Trophoblast cell (in vitro differentiated cells and primary cell): ENCODE results near the gene RNF167.

Source experiments
- DNase-seq, 2 donors: peaks; one replicate each; pipeline ENCODE4 v3.0.0-alpha.2; 2016
- H2AFZ ChIP-seq: 2 replicates; pipeline ENCODE4 v1.6.1; 2013; ENCODE audit warnings: low read length, moderate library complexity, mild to moderate bottlenecking; ENCODE audit not compliant: insufficient read depth, poor library complexity
- H2AK5ac ChIP-seq: 2 replicates; pipeline ENCODE4 v1.6.1; 2013; ENCODE audit warnings: mild to moderate bottlenecking, low read length
- H2BK120ac ChIP-seq: 2 replicates; pipeline ENCODE4 v1.6.1; 2013; ENCODE audit warnings: low read length, mild to moderate bottlenecking, moderate library complexity; ENCODE audit not compliant: insufficient read depth, poor library complexity
- H2BK12ac ChIP-seq: 2 replicates; pipeline ENCODE4 v1.6.1; 2013; ENCODE audit warnings: mild to moderate bottlenecking, low read length, moderate library complexity
- H2BK5ac ChIP-seq: 2 replicates; pipeline ENCODE4 v1.6.1; 2013; ENCODE audit warnings: low read length, low read depth, moderate library complexity, mild to moderate bottlenecking; ENCODE audit not compliant: poor library complexity
- H3K14ac ChIP-seq: 2 replicates; pipeline ENCODE4 v1.6.1; 2013; ENCODE audit warnings: mild to moderate bottlenecking, low read length
- H3K18ac ChIP-seq: 2 replicates; pipeline ENCODE4 v1.6.1; 2013; ENCODE audit warnings: mild to moderate bottlenecking, low read length
- H3K23ac ChIP-seq: 2 replicates; pipeline ENCODE4 v1.6.1; 2013; ENCODE audit warnings: low read length
- H3K27ac ChIP-seq: 2 replicates; pipeline ENCODE4 v1.5.1; 2013; ENCODE audit warnings: low read depth, mild to moderate bottlenecking, inconsistent platforms, low read length, moderate library complexity
- H3K27me3 ChIP-seq: 2 replicates; pipeline ENCODE4 v1.6.1; 2013; ENCODE audit warnings: inconsistent platforms, mild to moderate bottlenecking, low read length, moderate library complexity; ENCODE audit not compliant: insufficient read depth
- H3K36me3 ChIP-seq, 2 experiments: 1 replicate in 1 of 2; 2 replicates in 1 of 2; pipeline ENCODE4 v1.6.1; 2013; ENCODE audit warnings: low read length in 2 of 2, mild to moderate bottlenecking in 2 of 2, moderate library complexity in 1 of 2; ENCODE audit not compliant: insufficient read depth in 2 of 2, control insufficient read depth in 1 of 2
- H3K4ac ChIP-seq: 2 replicates; pipeline ENCODE4 v1.6.1; 2013; ENCODE audit warnings: low read depth, mild to moderate bottlenecking, low read length, moderate library complexity
- H3K4me1 ChIP-seq, 2 experiments: 1 replicate in 1 of 2; 2 replicates in 1 of 2; pipeline ENCODE4 v1.6.1; 2013; ENCODE audit warnings: low read length in 2 of 2, mild to moderate bottlenecking in 2 of 2, moderate library complexity in 1 of 2; ENCODE audit not compliant: insufficient read depth in 2 of 2, control insufficient read depth in 1 of 2
- H3K4me2 ChIP-seq: 2 replicates; pipeline ENCODE4 v1.6.1; 2013; ENCODE audit warnings: inconsistent platforms, mild to moderate bottlenecking, low read length, moderate library complexity
- H3K4me3 ChIP-seq: 2 replicates; pipeline ENCODE4 v1.5.1; 2013; ENCODE audit warnings: mild to moderate bottlenecking, low read depth, low read length, inconsistent platforms
- H3K79me1 ChIP-seq: one replicate; pipeline ENCODE4 v1.6.1; 2013; ENCODE audit warnings: low read length
- H3K79me2 ChIP-seq: 2 replicates; pipeline ENCODE4 v1.6.1; 2013; ENCODE audit warnings: low read length, mild to moderate bottlenecking; ENCODE audit not compliant: control insufficient read depth, insufficient read depth, poor library complexity
- H3K9ac ChIP-seq: 2 replicates; pipeline ENCODE4 v1.6.1; 2013; ENCODE audit warnings: mild to moderate bottlenecking, low read length
- H3K9me3 ChIP-seq: 2 replicates; pipeline ENCODE4 v1.6.1; 2013; ENCODE audit warnings: low read depth, mild to moderate bottlenecking, control low read depth, inconsistent platforms, low read length; ENCODE audit not compliant: insufficient read depth
- H4K12ac ChIP-seq: 2 replicates; pipeline ENCODE4 v1.6.1; 2013; ENCODE audit warnings: low read depth, mild to moderate bottlenecking, low read length, moderate library complexity
- H4K8ac ChIP-seq: 2 replicates; pipeline ENCODE4 v1.6.1; 2013; ENCODE audit warnings: low read depth, mild to moderate bottlenecking, low read length, moderate library complexity
- H4K91ac ChIP-seq: one replicate; pipeline ENCODE4 v1.6.1; 2013; ENCODE audit warnings: low read depth, mild to moderate bottlenecking, low read length, moderate library complexity
- WGBS: extraction: QIAGEN DNeasy Blood & Tissue Kit; methylation state at CpG from one replicate; pipeline ENCODE4 v1.1.7; 2013; ENCODE audit warnings: missing lambda C conversion rate; ENCODE audit not compliant: insufficient read length, insufficient coverage; ENCODE audit errors: extremely low coverage; 5-methylcytosine and 5-hydroxymethylcytosine counted together

The RNF167 gene

GRCh38 chr17:4950746-4951204 lies 10.7 kb downstream of the RNF167 start, which contains the start of gene ENO3:
TSS of gene ENO3 (plus strand) at chr17:4951119. CDS start at chr17:4951830, 711 bp downstream.
- no CpG with 5 or more reads among the region's 7 CpGs for WGBS

GRCh38 chr17:4951486-4951885 lies 11.4 kb downstream of the RNF167 start:
- Histone ChIP-seq H3K79me1 (peaks cover 30% of the 10 kb centered on the region), H3K14ac (no peak overlapping the region), H2BK5ac (no peak overlapping the region), H3K4me1 (peaks cover 12 to 23% of the 10 kb centered on the region in 2 experiments), H2AK5ac (no peak overlapping the region), H3K4ac (no peak overlapping the region), H3K23ac (no peak overlapping the region), H3K9me3 (peaks cover 4% of the 10 kb centered on the region), H3K27me3 (no peaks in the 10 kb centered on the region), H3K4me2 (no peak overlapping the region), H4K8ac (no peak overlapping the region), H2AFZ (no peak overlapping the region), H3K18ac (peak overlapping the region; percentile 48), H3K4me3 (no peak overlapping the region), H4K91ac (no peak overlapping the region), H3K36me3 (peaks cover 5% of the 10 kb centered on the region in 2 experiments), H3K9ac (no peak overlapping the region), H2BK12ac (peak overlapping the region; percentile 42), H3K27ac (no peak overlapping the region), H4K12ac (no peak overlapping the region), H3K79me2 (peaks cover 25% of the 10 kb centered on the region), H2BK120ac (no peak overlapping the region)
- no CpG with 5 or more reads among the region's 3 CpGs for WGBS
- no peak for DNase-seq

More at GRCh38 chr17:4950746-4951204, 10.7 kb downstream of the RNF167 start, which contains the start of gene ENO3:
- H4K12ac ChIP-seq = peak within 1 kb of the TSS; percentile 68
- peaks cover 26% of the 10 kb centered on the region for H3K79me2 ChIP-seq
- no peak within 1 kb of the TSS for H3K23ac ChIP-seq
- H3K9me3 ChIP-seq = peaks cover 1% of the 10 kb centered on the region
- H3K4me2 ChIP-seq = peak within 1 kb of the TSS; percentile 78
- H3K14ac ChIP-seq = peak within 1 kb of the TSS; percentile 89
- H3K36me3 ChIP-seq = peaks cover 8 to 12% of the 10 kb centered on the region in 2 experiments
- peak within 1 kb of the TSS; percentile 93 for H2BK5ac ChIP-seq
- H3K4ac ChIP-seq = peak within 1 kb of the TSS; percentile 81
- peaks cover 15 to 29% of the 10 kb centered on the region in 2 experiments for H3K4me1 ChIP-seq
- H3K9ac ChIP-seq = peak within 1 kb of the TSS; percentile 95
- no peaks in the 10 kb centered on the region for H3K27me3 ChIP-seq
- peak within 1 kb of the TSS; percentile 53 for H2AFZ ChIP-seq
- peaks cover 30% of the 10 kb centered on the region for H3K79me1 ChIP-seq
- peak within 1 kb of the TSS; percentile 89 for H3K18ac ChIP-seq
- peak within 1 kb of the TSS; percentile 97 for H4K91ac ChIP-seq
- peak within 1 kb of the TSS; percentile 93 for H4K8ac ChIP-seq
- no peak for DNase-seq
- peak within 1 kb of the TSS; percentile 84 for H2BK120ac ChIP-seq
- H3K27ac ChIP-seq = peak within 1 kb of the TSS; percentile 100
- peak within 1 kb of the TSS; percentile 42 for H2BK12ac ChIP-seq
- H3K4me3 ChIP-seq = peak within 1 kb of the TSS; percentile 63
- H2AK5ac ChIP-seq = peak within 1 kb of the TSS; percentile 60

- peaks cover 11 to 21% of the 10 kb centered on the region in 2 experiments for H3K4me1 ChIP-seq
- no peak overlapping the region for H3K4ac ChIP-seq
- peak overlapping the region; percentile 3 for H2BK120ac ChIP-seq
- H3K9ac ChIP-seq = no peak overlapping the region
- no peak overlapping the region for H4K8ac ChIP-seq
- no peak overlapping the region for H3K4me3 ChIP-seq
- H4K12ac ChIP-seq = no peak overlapping the region
- H3K18ac ChIP-seq = no peak overlapping the region
- DNase-seq = no peak
- H3K79me2 ChIP-seq = peaks cover 10% of the 10 kb centered on the region
- H3K27ac ChIP-seq = peak overlapping the region; percentile 23
- H2AFZ ChIP-seq = no peak overlapping the region
- H3K4me2 ChIP-seq = no peak overlapping the region
- H3K36me3 ChIP-seq = peaks cover 0 to 2% of the 10 kb centered on the region in 2 experiments
- H3K23ac ChIP-seq = no peak overlapping the region
- H2AK5ac ChIP-seq = no peak overlapping the region
- H3K14ac ChIP-seq = peak overlapping the region; percentile 2
- WGBS = no CpG with 5 or more reads among the region's 14 CpGs
- H3K27me3 ChIP-seq = no peaks in the 10 kb centered on the region
- peak overlapping the region; percentile 5 for H4K91ac ChIP-seq
- H3K79me1 ChIP-seq = peaks cover 20% of the 10 kb centered on the region
- peak overlapping the region; percentile 42 for H2BK12ac ChIP-seq
- no peak overlapping the region for H2BK5ac ChIP-seq
- peaks cover 2% of the 10 kb centered on the region for H3K9me3 ChIP-seq
These were observed 13.4 kb downstream of the RNF167 start for GRCh38 chr17:4953451-4953961.

DNA sequence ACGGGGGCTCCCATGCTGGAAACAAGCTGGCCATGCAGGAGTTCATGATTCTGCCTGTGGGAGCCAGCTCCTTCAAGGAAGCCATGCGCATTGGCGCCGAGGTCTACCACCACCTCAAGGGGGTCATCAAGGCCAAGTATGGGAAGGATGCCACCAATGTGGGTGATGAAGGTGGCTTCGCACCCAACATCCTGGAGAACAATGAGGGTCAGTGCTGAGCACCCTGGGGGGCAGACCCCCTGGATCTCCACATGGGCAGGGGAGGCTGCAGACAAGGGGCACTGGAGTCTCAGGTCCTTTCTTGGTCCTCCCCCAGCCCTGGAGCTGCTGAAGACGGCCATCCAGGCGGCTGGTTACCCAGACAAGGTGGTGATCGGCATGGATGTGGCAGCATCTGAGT lies 15.0 kb downstream of the RNF167 start:
- H3K79me2 ChIP-seq = peaks cover 3% of the 10 kb centered on the region
- H2AFZ ChIP-seq = no peak overlapping the region
- peak overlapping the region; percentile 32 for H2AK5ac ChIP-seq
- H3K36me3 ChIP-seq = peaks cover 9 to 11% of the 10 kb centered on the region in 2 experiments
- no peak overlapping the region for H3K14ac ChIP-seq
- no peak overlapping the region for H3K23ac ChIP-seq
- H3K18ac ChIP-seq = no peak overlapping the region
- H3K4me3 ChIP-seq = no peak overlapping the region
- no peak overlapping the region for H4K12ac ChIP-seq
- H3K9me3 ChIP-seq = peaks cover 2% of the 10 kb centered on the region
- H3K4me1 ChIP-seq = peaks cover 11 to 20% of the 10 kb centered on the region in 2 experiments
- no peak overlapping the region for H3K4me2 ChIP-seq
- H3K79me1 ChIP-seq = peaks cover 6% of the 10 kb centered on the region
- H3K27ac ChIP-seq = no peak overlapping the region
- H2BK120ac ChIP-seq = no peak overlapping the region
- no peak overlapping the region for H2BK5ac ChIP-seq
- no peak for DNase-seq
- H3K9ac ChIP-seq = no peak overlapping the region
- WGBS = no CpG with 5 or more reads among the region's 8 CpGs
- H2BK12ac ChIP-seq = peak overlapping the region; percentile 29
- H3K27me3 ChIP-seq = no peaks in the 10 kb centered on the region
- no peak overlapping the region for H4K8ac ChIP-seq
- H3K4ac ChIP-seq = no peak overlapping the region
- H4K91ac ChIP-seq = no peak overlapping the region
